GM10847 (cell line): ENCODE data around the gene TTLL10.

Experiments used
- POLR2A ChIP-seq: IDR thresholded peaks from 2 replicates; pipeline ENCODE4 v1.6.1; 2011; ENCODE audit not compliant: insufficient read length; ENCODE audit errors: extremely low read depth

The TTLL10 gene

GRCh38 chr1:1173793-1174415 lies at the start of gene TTLL10:
Gene TTLL10, plus strand, starts transcription at chr1:1173880. Its CDS starts 5,336 bp downstream, at chr1:1179216.
- no peak for TF ChIP-seq POLR2A

GRCh38 chr1:1124508-1124785 lies 49.2 kb upstream of the TTLL10 start:
- no peak for TF ChIP-seq POLR2A

- no peak for TF ChIP-seq POLR2A
Measured at GRCh38 chr1:1124786-1125642, 48.7 kb upstream of the TTLL10 start.

- no peak for TF ChIP-seq POLR2A
Measured at GRCh38 chr1:1125945-1126344, 47.7 kb upstream of the TTLL10 start.

GRCh38 chr1:1127551-1128451 lies 45.9 kb upstream of the TTLL10 start:
- TF ChIP-seq POLR2A, result no peak

GRCh38 chr1:1128454-1129139 lies 45.1 kb upstream of the TTLL10 start:
- no peak for TF ChIP-seq POLR2A

GRCh38 chr1:1129381-1129821 lies 44.3 kb upstream of the TTLL10 start:
- no peak for TF ChIP-seq POLR2A

GRCh38 chr1:1130206-1131120 lies 43.2 kb upstream of the TTLL10 start:
- TF ChIP-seq POLR2A, result no peak

- no peak for TF ChIP-seq POLR2A
Measured at GRCh38 chr1:1132042-1132950, 41.4 kb upstream of the TTLL10 start.

- TF ChIP-seq POLR2A, result no peak
Measured at GRCh38 chr1:1132956-1133750, 40.5 kb upstream of the TTLL10 start.

- no peak for TF ChIP-seq POLR2A
Measured at GRCh38 chr1:1134300-1134970, 39.2 kb upstream of the TTLL10 start.
